ENCODE data around the gene EDA. TPM values are rescaled to one million over a fixed set of nuclear protein-coding genes. Genes with fewer than 3 reads are reported as not detected.

The EDA gene
- total RNA-seq, 1 experiment from 2014 or later = 0.15 TPM

DNA sequence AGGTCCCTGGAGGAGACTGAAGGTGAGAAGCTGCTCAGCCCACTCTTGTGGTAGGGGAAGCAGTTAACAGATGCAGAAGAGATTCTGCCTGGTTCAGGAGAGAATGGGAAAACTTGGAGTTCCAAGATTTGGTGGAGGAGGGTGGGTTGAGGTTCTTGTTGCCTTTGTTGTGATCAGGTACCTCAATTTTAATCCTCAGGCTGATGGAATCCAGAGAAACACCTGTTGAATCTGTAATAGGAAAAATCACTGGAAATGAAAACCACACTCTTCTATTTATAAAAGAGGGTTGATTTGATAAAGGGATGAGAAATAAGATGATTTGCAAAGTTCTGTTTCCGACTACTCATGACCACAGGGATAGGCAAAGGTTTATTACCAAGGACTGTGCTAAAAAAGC, 132.1 kb downstream of the EDA start:
- Histone ChIP-seq H3K27ac (ENCODE audit: low read length) (no peak overlapping the region), H3K9ac (ENCODE audit: low read length) (no peak overlapping the region), H3K4me1 (ENCODE audit: insufficient read depth, low read length) (no peaks in the 10 kb centered on the region), H2AFZ (ENCODE audit: low read length) (no peak overlapping the region), H3K9me3 (ENCODE audit: low read length) (no peaks in the 10 kb centered on the region), H3F3A (ENCODE audit: low read length, unreplicated experiment) (no peaks in the 10 kb centered on the region), H4K20me1 (ENCODE audit: low read length) (no peaks in the 10 kb centered on the region), H3K36me3 (ENCODE audit: low read depth, low read length) (no peaks in the 10 kb centered on the region), H3K4me2 (ENCODE audit: low read length) (no peak overlapping the region), H3K27me3 (ENCODE audit: low read length) (no peaks in the 10 kb centered on the region), H3K4me3 (ENCODE audit: low read length) (no peak overlapping the region), H3K9me2 (replicated peaks; ENCODE audit: low read length) (no peaks in the 10 kb centered on the region), H3K79me2 (ENCODE audit: low read length) (no peaks in the 10 kb centered on the region)
- POLR2A ChIA-PET (ENCODE audit: unreplicated experiment) = no interaction called here
- no peak for TF ChIP-seq EZH2phosphoT487 (IDR thresholded peaks at IDR 0.05; ENCODE audit: borderline replicate concordance, low read length)
- no peak for TF ChIP-seq EZH2 (IDR thresholded peaks at IDR 0.05; ENCODE audit: low read length, unreplicated experiment)
- TF ChIP-seq, protein P1, sequence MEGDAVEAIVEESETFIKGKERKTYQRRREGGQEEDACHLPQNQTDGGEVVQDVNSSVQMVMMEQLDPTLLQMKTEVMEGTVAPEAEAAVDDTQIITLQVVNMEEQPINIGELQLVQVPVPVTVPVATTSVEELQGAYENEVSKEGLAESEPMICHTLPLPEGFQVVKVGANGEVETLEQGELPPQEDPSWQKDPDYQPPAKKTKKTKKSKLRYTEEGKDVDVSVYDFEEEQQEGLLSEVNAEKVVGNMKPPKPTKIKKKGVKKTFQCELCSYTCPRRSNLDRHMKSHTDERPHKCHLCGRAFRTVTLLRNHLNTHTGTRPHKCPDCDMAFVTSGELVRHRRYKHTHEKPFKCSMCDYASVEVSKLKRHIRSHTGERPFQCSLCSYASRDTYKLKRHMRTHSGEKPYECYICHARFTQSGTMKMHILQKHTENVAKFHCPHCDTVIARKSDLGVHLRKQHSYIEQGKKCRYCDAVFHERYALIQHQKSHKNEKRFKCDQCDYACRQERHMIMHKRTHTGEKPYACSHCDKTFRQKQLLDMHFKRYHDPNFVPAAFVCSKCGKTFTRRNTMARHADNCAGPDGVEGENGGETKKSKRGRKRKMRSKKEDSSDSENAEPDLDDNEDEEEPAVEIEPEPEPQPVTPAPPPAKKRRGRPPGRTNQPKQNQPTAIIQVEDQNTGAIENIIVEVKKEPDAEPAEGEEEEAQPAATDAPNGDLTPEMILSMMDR (conservative IDR thresholded peaks at IDR 0.05; ENCODE audit: low read depth, low read length) = no peak
- ATAC-seq = no peak
- no TSS peak for BruUV-seq (replicated peaks)
- intact Hi-C loops (cut with micrococcal nuclease) = no loop called here
- no peak for DNase-seq
- CTCF ChIA-PET = no interaction called here

DNA sequence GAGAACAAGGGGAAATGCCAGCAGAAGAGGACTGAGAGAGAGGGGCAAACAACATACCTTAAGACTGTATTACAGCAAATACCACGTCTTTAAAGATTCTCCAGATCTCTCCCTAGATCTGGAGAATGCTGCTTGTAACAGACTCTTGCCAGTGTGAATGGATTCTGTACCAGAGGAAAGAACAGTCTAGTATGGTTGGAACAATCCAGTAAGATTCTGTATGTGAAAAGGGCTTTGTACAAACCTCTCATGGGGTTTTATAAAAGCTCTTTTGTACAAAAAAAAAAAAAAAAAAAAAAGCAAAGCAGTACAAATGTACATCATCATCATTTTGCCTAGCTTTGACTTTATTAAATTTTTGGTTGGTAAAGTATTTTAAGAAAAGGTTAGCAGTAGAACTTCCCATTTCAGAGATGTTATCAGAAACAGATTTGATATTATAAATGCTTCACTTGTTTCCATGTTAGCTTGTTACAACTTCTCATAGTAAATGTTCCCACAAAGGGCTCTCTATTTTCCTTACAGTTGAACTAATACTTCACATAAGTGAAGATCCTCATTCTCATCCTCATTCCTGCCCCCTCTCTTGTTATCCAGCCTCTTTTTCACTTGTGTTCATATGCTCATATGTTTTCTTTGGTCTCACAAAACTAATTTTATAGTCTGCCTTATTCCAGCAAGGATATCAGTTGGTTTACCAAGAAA, 144.2 kb downstream of the EDA start:
- CTCF ChIA-PET = no interaction called here
- H3K9ac ChIP-seq (ENCODE audit: low read length) = no peak overlapping the region
- H3K79me2 ChIP-seq (ENCODE audit: low read length) = no peaks in the 10 kb centered on the region
- H2AFZ ChIP-seq (ENCODE audit: low read length) = no peak overlapping the region
- H3K4me3 ChIP-seq (ENCODE audit: low read length) = no peak overlapping the region
- H3K4me1 ChIP-seq (ENCODE audit: insufficient read depth, low read length) = no peaks in the 10 kb centered on the region
- H3K36me3 ChIP-seq (ENCODE audit: low read depth, low read length) = no peaks in the 10 kb centered on the region
- no peak overlapping the region for H3K27ac ChIP-seq (ENCODE audit: low read length)
- H3K4me2 ChIP-seq (ENCODE audit: low read length) = no peak overlapping the region
- TF ChIP-seq EZH2 (IDR thresholded peaks at IDR 0.05; ENCODE audit: low read length, unreplicated experiment) (no peak), EZH2phosphoT487 (IDR thresholded peaks at IDR 0.05; ENCODE audit: borderline replicate concordance, low read length) (no peak)
- TF ChIP-seq, protein P1 (conservative IDR thresholded peaks at IDR 0.05; ENCODE audit: low read depth, low read length) = no peak
- no TSS peak for BruUV-seq (replicated peaks)
- H3K9me2 ChIP-seq (replicated peaks; ENCODE audit: low read length) = no peaks in the 10 kb centered on the region
- no peaks in the 10 kb centered on the region for H4K20me1 ChIP-seq (ENCODE audit: low read length)
- POLR2A ChIA-PET (ENCODE audit: unreplicated experiment) = no interaction called here
- intact Hi-C loops (cut with micrococcal nuclease) = no loop called here
- no peaks in the 10 kb centered on the region for H3K9me3 ChIP-seq (ENCODE audit: low read length)
- H3F3A ChIP-seq (ENCODE audit: low read length, unreplicated experiment) = no peaks in the 10 kb centered on the region
- ATAC-seq (no peak), DNase-seq (no peak)
- peaks cover 13% of the 10 kb centered on the region; the same call in 1 of the 2 replicates for H3K27me3 ChIP-seq (ENCODE audit: low read length)

DNA sequence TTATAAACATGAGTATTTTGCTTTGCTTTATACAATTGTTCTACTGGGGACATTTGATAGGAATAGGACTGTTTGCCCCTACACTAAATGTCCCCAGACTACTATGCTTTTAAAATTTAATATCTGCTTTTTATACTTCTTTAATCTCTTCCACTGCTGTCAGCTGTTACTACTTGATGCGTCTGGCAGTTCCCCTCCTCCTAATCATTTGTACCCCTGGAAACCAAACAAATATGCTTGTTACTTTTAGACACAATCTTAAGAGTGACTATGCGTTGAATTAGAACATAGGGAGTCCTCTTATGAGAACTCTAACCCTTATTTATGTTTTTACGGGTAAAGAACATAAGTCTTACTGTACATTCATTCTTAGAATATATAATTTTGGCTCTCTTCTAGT, 145.7 kb downstream of the EDA start:
- H3K9ac ChIP-seq (ENCODE audit: low read length) = no peak overlapping the region
- ChIA-PET CTCF (no interaction called here), POLR2A (ENCODE audit: unreplicated experiment) (no interaction called here)
- DNase-seq (no peak), ATAC-seq (no peak)
- TF ChIP-seq EZH2phosphoT487 (IDR thresholded peaks at IDR 0.05; ENCODE audit: borderline replicate concordance, low read length) (no peak), EZH2 (IDR thresholded peaks at IDR 0.05; ENCODE audit: low read length, unreplicated experiment) (no peak)
- TF ChIP-seq, protein P1 (conservative IDR thresholded peaks at IDR 0.05; ENCODE audit: low read depth, low read length) = no peak
- peaks cover 13% of the 10 kb centered on the region; the same call in 1 of the 2 replicates for H3K27me3 ChIP-seq (ENCODE audit: low read length)
- no peaks in the 10 kb centered on the region for H4K20me1 ChIP-seq (ENCODE audit: low read length)
- intact Hi-C loops (cut with micrococcal nuclease) = no loop called here
- H3K4me1 ChIP-seq (ENCODE audit: insufficient read depth, low read length) = no peaks in the 10 kb centered on the region
- H3K27ac ChIP-seq (ENCODE audit: low read length) = no peak overlapping the region
- no TSS peak for BruUV-seq (replicated peaks)
- no peaks in the 10 kb centered on the region for H3K9me2 ChIP-seq (replicated peaks; ENCODE audit: low read length)
- H2AFZ ChIP-seq (ENCODE audit: low read length) = no peak overlapping the region
- H3K36me3 ChIP-seq (ENCODE audit: low read depth, low read length) = no peaks in the 10 kb centered on the region
- no peaks in the 10 kb centered on the region for H3K9me3 ChIP-seq (ENCODE audit: low read length)
- no peaks in the 10 kb centered on the region for H3K79me2 ChIP-seq (ENCODE audit: low read length)
- H3F3A ChIP-seq (ENCODE audit: low read length, unreplicated experiment) = no peaks in the 10 kb centered on the region
- no peak overlapping the region for H3K4me2 ChIP-seq (ENCODE audit: low read length)
- H3K4me3 ChIP-seq (ENCODE audit: low read length) = no peak overlapping the region

Data from PC-3 (cell line).